Activated CD4-positive, alpha-beta T cell treated with anti-CD3 and anti-CD28 coated beads, Interleukin-2, amount 10 ng/mL, durations not matched to agents 24 days and 14 days (primary cell): Measurements from ENCODE around the gene FIBP. TPM values are rescaled to one million over a fixed set of nuclear protein-coding genes. Genes with fewer than 3 reads are reported as not detected.

Experiments used
- DNase-seq: peaks from one replicate; pipeline ENCODE4 v3.0.0; 2022
- H3K27ac Mint-ChIP-seq: one replicate; pipeline ENCODE4 v1.8.0; 2022; ENCODE audit warnings: mild to moderate bottlenecking, mixed read lengths
- H3K27me3 Mint-ChIP-seq: one replicate; pipeline ENCODE4 v1.8.0; 2022; ENCODE audit warnings: mixed read lengths
- H3K36me3 Mint-ChIP-seq: one replicate; pipeline ENCODE4 v1.8.0; 2022; ENCODE audit warnings: low read depth, mild to moderate bottlenecking, mixed read lengths
- H3K4me1 Mint-ChIP-seq: one replicate; pipeline ENCODE4 v1.8.0; 2021; ENCODE audit warnings: mixed read lengths
- H3K4me3 Mint-ChIP-seq: one replicate; pipeline ENCODE4 v1.8.0; 2022; ENCODE audit warnings: mild to moderate bottlenecking, moderate library complexity, mixed read lengths
- H3K9me3 Mint-ChIP-seq: one replicate; pipeline ENCODE4 v1.8.0; 2021; ENCODE audit warnings: mixed read lengths
- intact Hi-C: fragments of 100-400 bp; cut with micrococcal nuclease; formaldehyde crosslinking; loops from one replicate; pipeline ENCODE4 v1.15.1; 2023
- total RNA-seq: library from RNA; stranded (reverse); gene quantifications from 2 replicates; pipeline ENCODE4 v1.2.3, GENCODE V29; 2022

Gene FIBP
- total RNA-seq, 1 donor from 2014 or later, result 91.0 TPM

- Mint-ChIP-seq H3K27ac (no peak overlapping the region), H3K27me3 (no peaks in the 10 kb centered on the region), H3K9me3 (no peaks in the 10 kb centered on the region), H3K4me3 (no peak overlapping the region), H3K4me1 (peaks cover 16% of the 10 kb centered on the region), H3K36me3 (peaks cover 33% of the 10 kb centered on the region)
- peak; percentile 78 for DNase-seq
- intact Hi-C loops, result no loop called here
Measured at GRCh38 chr11:65867284-65868071, 20.8 kb downstream of the FIBP start.

- peaks cover 18% of the 10 kb centered on the region for H3K4me1 Mint-ChIP-seq
- intact Hi-C loops, result no loop called here
- peaks cover 35% of the 10 kb centered on the region for H3K36me3 Mint-ChIP-seq
- no peaks in the 10 kb centered on the region for H3K9me3 Mint-ChIP-seq
- H3K27ac Mint-ChIP-seq, result no peak overlapping the region
- no peaks in the 10 kb centered on the region for H3K27me3 Mint-ChIP-seq
- H3K4me3 Mint-ChIP-seq, result no peak overlapping the region
- no peak for DNase-seq
Measured at GRCh38 chr11:65866509-65867283, 21.6 kb downstream of the FIBP start.

DNA sequence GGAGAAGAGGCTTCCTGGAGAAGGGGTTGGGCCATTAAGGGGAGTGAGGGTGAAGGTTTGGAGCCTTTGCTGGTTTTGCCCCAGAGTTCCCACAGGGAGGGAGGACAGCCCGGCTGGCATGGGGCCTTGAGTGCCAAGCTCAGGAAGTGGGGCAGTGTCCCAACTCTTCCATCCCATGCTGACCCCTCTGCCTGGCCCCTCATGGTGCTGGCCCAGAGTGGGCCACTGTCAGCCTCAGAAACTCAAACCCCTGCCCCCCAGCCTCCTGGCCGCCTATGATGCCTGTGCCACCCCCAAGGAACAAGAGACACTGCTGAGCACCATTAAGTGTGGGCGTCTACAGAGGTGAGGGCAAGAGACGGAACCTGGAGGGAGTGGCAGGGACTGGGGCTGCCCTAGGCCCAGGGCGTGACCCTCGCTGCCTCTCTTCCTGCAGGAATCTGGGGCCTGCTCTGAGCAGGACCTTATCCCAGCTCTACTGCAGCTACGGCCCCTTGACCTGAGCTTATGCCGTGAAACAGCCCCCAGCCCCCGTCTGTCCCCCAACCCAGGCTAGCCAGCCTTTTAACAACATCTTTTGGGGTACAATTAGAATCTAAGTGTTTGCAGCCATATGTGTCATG, 22.6 kb downstream of the FIBP start:
- H3K4me1 Mint-ChIP-seq, result peaks cover 17% of the 10 kb centered on the region
- DNase-seq, result no peak
- no peak overlapping the region for H3K4me3 Mint-ChIP-seq
- intact Hi-C loops, result no loop called here
- H3K36me3 Mint-ChIP-seq, result peaks cover 43% of the 10 kb centered on the region
- no peaks in the 10 kb centered on the region for H3K9me3 Mint-ChIP-seq
- H3K27me3 Mint-ChIP-seq, result no peaks in the 10 kb centered on the region
- H3K27ac Mint-ChIP-seq, result no peak overlapping the region

GRCh38 chr11:65864706-65865471, 23.4 kb downstream of the FIBP start:
- Mint-ChIP-seq H3K4me3 (no peak overlapping the region), H3K4me1 (peaks cover 18% of the 10 kb centered on the region), H3K27me3 (no peaks in the 10 kb centered on the region), H3K9me3 (no peaks in the 10 kb centered on the region), H3K27ac (no peak overlapping the region), H3K36me3 (peaks cover 45% of the 10 kb centered on the region)
- no peak for DNase-seq
- intact Hi-C loops, result no loop called here

- peaks cover 20% of the 10 kb centered on the region for H3K4me1 Mint-ChIP-seq
- no peak overlapping the region for H3K4me3 Mint-ChIP-seq
- no peaks in the 10 kb centered on the region for H3K9me3 Mint-ChIP-seq
- no peak overlapping the region for H3K27ac Mint-ChIP-seq
- H3K36me3 Mint-ChIP-seq, result peaks cover 45% of the 10 kb centered on the region
- intact Hi-C loops, result no loop called here
- DNase-seq, result no peak
- no peaks in the 10 kb centered on the region for H3K27me3 Mint-ChIP-seq
Measured at GRCh38 chr11:65863889-65864705, 24.2 kb downstream of the FIBP start.

- peak overlapping the region; percentile 37 for H3K27ac Mint-ChIP-seq
- H3K4me3 Mint-ChIP-seq, result peak overlapping the region; percentile 66
- intact Hi-C loops, result no loop called here
- no peaks in the 10 kb centered on the region for H3K9me3 Mint-ChIP-seq
- no peak for DNase-seq
- H3K27me3 Mint-ChIP-seq, result no peaks in the 10 kb centered on the region
- H3K4me1 Mint-ChIP-seq, result peaks cover 23% of the 10 kb centered on the region
- peaks cover 43% of the 10 kb centered on the region for H3K36me3 Mint-ChIP-seq
Measured at GRCh38 chr11:65862941-65863888, 25.1 kb downstream of the FIBP start.

DNA sequence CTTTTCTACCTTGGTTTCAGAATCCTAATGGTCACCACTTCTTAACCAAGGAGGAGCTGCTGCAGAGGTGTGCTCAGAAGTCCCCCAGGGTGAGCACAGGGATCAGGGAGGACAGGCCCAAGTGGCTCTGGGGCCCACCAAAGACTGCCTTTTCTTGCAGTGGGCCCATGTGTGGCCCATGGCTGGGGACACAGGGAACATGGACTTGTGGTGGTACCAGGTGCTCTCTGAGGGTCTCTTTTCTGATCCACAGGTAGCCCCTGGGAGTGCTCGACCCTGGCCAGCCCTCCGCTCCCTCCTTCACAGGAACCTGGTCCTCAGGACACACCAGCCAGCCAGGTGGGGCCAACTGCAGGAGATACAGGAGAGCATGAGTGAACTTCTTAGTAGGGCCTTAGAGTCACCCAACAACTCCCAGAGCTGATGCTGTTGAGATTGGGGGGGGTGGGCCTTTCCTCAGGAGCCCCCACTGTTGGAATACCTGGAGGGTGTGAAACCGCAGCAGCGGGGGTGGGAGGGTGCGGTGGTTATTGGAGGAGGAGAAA, 26.0 kb downstream of the FIBP start:
- no peak for DNase-seq
- Mint-ChIP-seq H3K27me3 (no peaks in the 10 kb centered on the region), H3K27ac (no peak overlapping the region), H3K4me3 (no peak overlapping the region), H3K4me1 (peaks cover 22% of the 10 kb centered on the region), H3K36me3 (peaks cover 43% of the 10 kb centered on the region), H3K9me3 (no peaks in the 10 kb centered on the region)
- intact Hi-C loops, result no loop called here

DNA sequence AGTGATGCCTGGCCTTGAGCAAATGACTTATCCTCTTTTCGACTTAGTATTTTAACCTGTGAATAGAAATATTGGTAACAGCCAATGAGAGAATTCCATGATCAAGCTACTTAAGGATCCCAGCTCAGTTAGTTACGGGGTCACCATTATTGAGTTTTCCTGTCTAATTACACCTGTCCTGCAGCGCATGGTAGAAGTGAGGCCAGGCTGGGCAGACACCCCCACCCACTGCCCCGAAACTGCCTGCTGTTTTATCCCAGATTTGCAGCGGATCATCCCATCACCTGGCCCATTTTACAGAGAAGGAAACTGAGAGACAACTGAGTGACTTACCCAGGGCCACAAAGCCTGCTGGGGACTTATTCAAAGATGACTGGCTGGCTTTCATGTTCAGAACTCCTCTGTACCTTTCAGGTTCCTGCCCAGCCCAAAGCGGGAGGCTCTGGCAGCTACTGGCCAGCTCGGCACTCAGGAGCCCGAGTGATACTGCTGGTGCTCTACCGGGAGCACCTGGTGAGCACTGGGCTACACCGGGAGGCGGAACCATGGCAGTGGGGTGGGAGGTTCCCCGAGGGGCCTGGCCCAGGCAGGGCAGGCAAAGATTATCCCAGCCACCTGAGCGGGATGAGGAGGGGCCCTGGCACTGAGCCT, 26.6 kb downstream of the FIBP start:
- no peaks in the 10 kb centered on the region for H3K9me3 Mint-ChIP-seq
- no peak for DNase-seq
- intact Hi-C loops, result no loop called here
- H3K27me3 Mint-ChIP-seq, result no peaks in the 10 kb centered on the region
- H3K4me3 Mint-ChIP-seq, result peak overlapping the region; percentile 92
- H3K27ac Mint-ChIP-seq, result peak overlapping the region; percentile 94
- peaks cover 24% of the 10 kb centered on the region for H3K4me1 Mint-ChIP-seq
- peaks cover 43% of the 10 kb centered on the region for H3K36me3 Mint-ChIP-seq

DNA sequence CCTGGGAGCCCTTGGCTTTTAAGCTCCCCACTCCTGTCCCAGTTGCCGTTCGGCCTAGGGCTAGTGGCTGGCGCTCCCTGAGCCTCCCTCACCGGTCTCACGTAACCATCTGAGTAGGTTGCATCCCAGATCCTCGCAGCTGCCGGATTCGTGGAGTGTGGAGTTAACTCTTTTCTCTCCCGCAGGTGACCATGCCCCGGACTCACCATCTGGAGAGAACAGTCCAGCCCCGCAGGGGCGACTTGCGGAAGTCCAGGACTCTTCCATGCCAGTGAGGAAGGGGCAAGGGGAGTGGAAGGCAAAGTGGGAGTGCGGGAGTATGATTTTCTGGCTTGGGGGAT, 27.1 kb downstream of the FIBP start:
- intact Hi-C loops, result no loop called here
- Mint-ChIP-seq H3K27ac (peak overlapping the region; percentile 94), H3K4me1 (peaks cover 29% of the 10 kb centered on the region), H3K27me3 (no peaks in the 10 kb centered on the region), H3K36me3 (peaks cover 47% of the 10 kb centered on the region), H3K9me3 (no peaks in the 10 kb centered on the region), H3K4me3 (peak overlapping the region; percentile 92)
- no peak for DNase-seq

GRCh38 chr11:65860278-65861164, 27.8 kb downstream of the FIBP start, which contains the start of gene MUS81:
TSS of gene MUS81 (plus strand) at chr11:65860433. CDS start at chr11:65860754, 321 bp downstream.
- Mint-ChIP-seq H3K27ac (peak within 1 kb of the TSS; percentile 94), H3K9me3 (no peaks in the 10 kb centered on the region), H3K27me3 (no peaks in the 10 kb centered on the region), H3K4me3 (peak within 1 kb of the TSS; percentile 92), H3K4me1 (peaks cover 35% of the 10 kb centered on the region), H3K36me3 (peaks cover 51% of the 10 kb centered on the region)
- DNase-seq, result peak; percentile 99
- intact Hi-C loops, result loop anchor here (1.0 kb wide), 2 partner anchors 28 to 59 kb away; partner anchors contain the start of genes C11orf68, DRAP1 and FIBP

DNA sequence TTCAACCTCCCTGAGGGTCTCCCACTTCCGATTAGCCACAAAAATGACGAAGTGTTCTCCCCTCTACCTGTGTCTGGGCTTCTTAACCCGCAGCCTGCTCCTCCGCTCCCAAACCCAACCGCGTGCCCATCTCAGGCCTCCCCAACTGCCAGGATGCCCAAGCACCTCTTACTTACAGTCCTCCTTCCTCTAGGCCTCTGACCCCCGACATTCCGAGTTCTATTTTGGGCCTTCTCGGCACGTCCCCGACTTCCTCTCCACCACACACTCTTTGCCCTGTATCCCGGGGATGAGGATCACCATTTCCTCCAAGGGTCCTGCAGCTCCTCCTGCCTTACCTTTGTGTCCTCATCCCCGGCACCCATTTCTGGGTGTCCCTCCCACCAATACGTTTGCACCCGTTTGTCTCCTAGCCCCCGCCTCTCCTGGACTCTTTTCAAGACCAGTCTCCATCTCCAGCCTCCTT, 28.4 kb downstream of the FIBP start:
- H3K36me3 Mint-ChIP-seq, result peaks cover 50% of the 10 kb centered on the region
- DNase-seq, result no peak
- H3K27me3 Mint-ChIP-seq, result no peaks in the 10 kb centered on the region
- H3K9me3 Mint-ChIP-seq, result no peaks in the 10 kb centered on the region
- peaks cover 39% of the 10 kb centered on the region for H3K4me1 Mint-ChIP-seq
- H3K4me3 Mint-ChIP-seq, result peak overlapping the region; percentile 92
- peak overlapping the region; percentile 94 for H3K27ac Mint-ChIP-seq
- intact Hi-C loops, result loop anchor here (1.0 to 2.0 kb wide), 7 partner anchors 13 to 197 kb away; partner anchors contain the start of genes C11orf68, DRAP1, FIBP and FOSL1
